Endothelial cell of umbilical vein (primary cell): Measurements from ENCODE around the gene RAD9A. TPM values are rescaled to one million over a fixed set of nuclear protein-coding genes. Genes with fewer than 3 reads are reported as not detected.

ENCODE experiments used
- BruUV-seq: library from RNA; stranded (reverse); fragments of 400-500 nt; replicated peaks from 2 replicates; lab custom pipeline; 2021; lab: Mats Ljungman, UMichigan
- CTCF ChIA-PET: fragments of 300-600, 350-600 bp; sonication (Branson Sonifier 250); formaldehyde crosslinking; loops from one replicate; lab custom pipeline; 2021; ENCODE audit warnings: antibody characterized with exemption, inconsistent platforms; lab: Charles Lee
- POLR2A ChIA-PET: fragments of 300-600, 350-600 bp; sonication (Branson Sonifier 250); formaldehyde crosslinking; loops from one replicate; lab custom pipeline; 2021; ENCODE audit warnings: antibody characterized with exemption, inconsistent platforms; lab: Charles Lee
- DNase-seq: peaks from one replicate; pipeline ENCODE4 v3.0.0-alpha.2; 2011; ENCODE audit warnings: low read depth, low spot score
- FAIRE-seq: peaks from 2 replicates; lab custom pipeline; 2011; peaks lifted over from hg19 to GRCh38; lab: Jason Lieb, UNC
- H2AFZ ChIP-seq: 2 replicates; pipeline ENCODE4 v1.6.0; 2012; ENCODE audit warnings: low read depth, low read length, control low read depth, inconsistent platforms
- H3K27ac ChIP-seq: 2 replicates; pipeline ENCODE4 v1.5.1; 2011; ENCODE audit warnings: low read depth, mild to moderate bottlenecking, control low read depth, low read length, moderate library complexity; ENCODE audit not compliant: insufficient read depth
- H3K27me3 ChIP-seq, 2 experiments: 2 replicates each; pipeline versions ENCODE4 v1.6.0 to v1.6.1; 2011; ENCODE audit warnings: low read length in 2 of 2, mixed read lengths in 1 of 2; ENCODE audit not compliant: control insufficient read depth in 2 of 2, insufficient read depth in 2 of 2
- H3K36me3 ChIP-seq, 2 experiments: 2 replicates in 1 of 2; 3 replicates in 1 of 2; pipeline ENCODE4 v1.5.1; 2011; ENCODE audit warnings: low read length in 2 of 2, mild to moderate bottlenecking in 1 of 2, moderate library complexity in 1 of 2; ENCODE audit not compliant: control insufficient read depth in 2 of 2, insufficient read depth in 2 of 2; ENCODE audit errors: extremely low read depth in 1 of 2
- H3K4me1 ChIP-seq: 3 replicates; pipeline ENCODE4 v1.5.1; 2011; ENCODE audit warnings: mild to moderate bottlenecking, low read length; ENCODE audit not compliant: control insufficient read depth, insufficient read depth; ENCODE audit errors: extremely low read depth
- H3K4me2 ChIP-seq: 2 replicates; pipeline ENCODE4 v1.6.1; 2011; ENCODE audit warnings: low read length, control low read depth, mixed read lengths; ENCODE audit not compliant: insufficient read depth
- H3K4me3 ChIP-seq, 3 experiments: fragments of 200-600 bp in 1 of 3; sonication (generic), shearing (Covaris generic) in 1 of 3; replicated peaks in 1 of 3; 2 replicates each; pipeline ENCODE4 v1.5.1; 2011 to 2016; ENCODE audit warnings: control low read depth in 3 of 3, low read length in 3 of 3, mild to moderate bottlenecking in 2 of 3, inconsistent platforms in 1 of 3, low read depth in 1 of 3, moderate library complexity in 1 of 3; ENCODE audit not compliant: insufficient read depth in 1 of 3
- H3K79me2 ChIP-seq: 2 replicates; pipeline ENCODE4 v1.6.0; 2012; ENCODE audit warnings: low read length, inconsistent platforms; ENCODE audit not compliant: control insufficient read depth, insufficient read depth
- H3K9ac ChIP-seq: replicated peaks from 2 replicates; pipeline ENCODE3; 2011; ENCODE audit warnings: low read length, control low read depth; ENCODE audit not compliant: insufficient read depth; ENCODE audit errors: extremely low read depth
- H3K9me1 ChIP-seq: replicated peaks from 3 replicates; pipeline ENCODE4 v1.6.0; 2011; ENCODE audit warnings: mild to moderate bottlenecking, low read length; ENCODE audit not compliant: control insufficient read depth, insufficient read depth; ENCODE audit errors: extremely low read depth
- H3K9me3 ChIP-seq: replicated peaks from 2 replicates; pipeline ENCODE4 v1.5.1; 2012; ENCODE audit warnings: low read length, inconsistent platforms; ENCODE audit not compliant: control insufficient read depth, insufficient read depth
- H4K20me1 ChIP-seq: replicated peaks from 2 replicates; pipeline ENCODE3; 2011; ENCODE audit warnings: mild to moderate bottlenecking, low read length; ENCODE audit not compliant: control insufficient read depth, insufficient read depth; ENCODE audit errors: extremely low read depth
- EZH2 ChIP-seq: IDR thresholded peaks from 2 replicates; pipeline ENCODE4 v1.6.1; 2012; ENCODE audit warnings: borderline replicate concordance, low read depth, mild to moderate bottlenecking, moderate library complexity, low read length, inconsistent platforms; ENCODE audit not compliant: severe bottlenecking
- FOS ChIP-seq: IDR thresholded peaks from 2 replicates; pipeline ENCODE4 v1.6.1; 2011; ENCODE audit warnings: mild to moderate bottlenecking, low read length, moderate library complexity, borderline replicate concordance; ENCODE audit not compliant: insufficient read depth
- GATA2 ChIP-seq: IDR thresholded peaks from 2 replicates; pipeline ENCODE4 v1.7.0; 2011; ENCODE audit warnings: low read depth, mild to moderate bottlenecking, moderate library complexity, mixed read lengths, low read length; ENCODE audit not compliant: insufficient read length, insufficient read depth
- JUN ChIP-seq: IDR thresholded peaks from 2 replicates; pipeline ENCODE4 v1.6.1; 2011; ENCODE audit warnings: borderline replicate concordance, low read depth; ENCODE audit not compliant: insufficient read length, insufficient read depth
- MYC ChIP-seq: IDR thresholded peaks from one replicate; pipeline ENCODE4 v1.6.1; 2011; ENCODE audit warnings: mild to moderate bottlenecking, low read depth, low read length
- POLR2A ChIP-seq: IDR thresholded peaks from 2 replicates; pipeline ENCODE4 v1.6.1; 2012; ENCODE audit warnings: low read depth, mild to moderate bottlenecking, control low read depth, low read length
- POLR2AphosphoS5 ChIP-seq: IDR thresholded peaks from 2 replicates; pipeline ENCODE4 v1.6.1; 2012; ENCODE audit warnings: low read depth, mild to moderate bottlenecking, control low read depth, low read length, moderate library complexity; ENCODE audit not compliant: insufficient read depth
- dilution Hi-C: fragments of 300-500 bp; cut with MboI; formaldehyde crosslinking; loops from one replicate; pipeline ENCODE4 v1.15.0; 2019; ENCODE audit warnings: low sequenced_read_pairs; ENCODE audit not compliant: extremely low pct_ligation_motif_present
- intact Hi-C: fragments of 100-400 bp; cut with micrococcal nuclease; formaldehyde crosslinking; loops from one replicate; pipeline ENCODE4 v1.10.0; 2022
- polyA plus RNA-seq, 4 experiments: library from polyadenylated mRNA; depleted of rRNA in 3 of 4; stranded (reverse) in 3 of 4; unstranded in 1 of 4; fragments of >200 nt; gene quantifications; 2 replicates each; pipeline versions ENCODE4 v1.2.1 to v1.2.3, GENCODE V29; 2011 to 2012; ENCODE audit warnings: missing spikeins in 1 of 4
- total RNA-seq: library from RNA; stranded (reverse); gene quantifications from 2 replicates; pipeline ENCODE4 v1.2.3, GENCODE V29; 2021
- TF ChIP-seq, protein P1 (sequence below), 2 donors: IDR thresholded peaks; 1 replicate in 1 of 2; 2 replicates in 1 of 2; pipeline ENCODE4 v1.5.1; 2011; ENCODE audit warnings: low read length in 2 of 2, mild to moderate bottlenecking in 2 of 2, moderate library complexity in 2 of 2, control low read depth in 1 of 2, inconsistent platforms in 1 of 2, low read depth in 1 of 2; ENCODE audit not compliant: insufficient read depth in 1 of 2; ENCODE audit errors: extremely low read depth in 1 of 2
- TF ChIP-seq, protein P2 (sequence below): IDR thresholded peaks from 2 replicates; pipeline ENCODE4 v1.6.1; 2011; ENCODE audit not compliant: insufficient read depth, insufficient read length

RAD9A gene
- total and polyA plus RNA-seq, 2 donors (not counting 3 experiments of a cell fraction or from before 2014, with no cell fraction given): 18.4 to 22.2 TPM

- TF ChIP-seq GATA2 (no peak), EZH2 (no peak), JUN (no peak), POLR2AphosphoS5 (no peak), MYC (no peak), FOS (no peak), POLR2A (no peak)
- TF ChIP-seq, protein P1, sequence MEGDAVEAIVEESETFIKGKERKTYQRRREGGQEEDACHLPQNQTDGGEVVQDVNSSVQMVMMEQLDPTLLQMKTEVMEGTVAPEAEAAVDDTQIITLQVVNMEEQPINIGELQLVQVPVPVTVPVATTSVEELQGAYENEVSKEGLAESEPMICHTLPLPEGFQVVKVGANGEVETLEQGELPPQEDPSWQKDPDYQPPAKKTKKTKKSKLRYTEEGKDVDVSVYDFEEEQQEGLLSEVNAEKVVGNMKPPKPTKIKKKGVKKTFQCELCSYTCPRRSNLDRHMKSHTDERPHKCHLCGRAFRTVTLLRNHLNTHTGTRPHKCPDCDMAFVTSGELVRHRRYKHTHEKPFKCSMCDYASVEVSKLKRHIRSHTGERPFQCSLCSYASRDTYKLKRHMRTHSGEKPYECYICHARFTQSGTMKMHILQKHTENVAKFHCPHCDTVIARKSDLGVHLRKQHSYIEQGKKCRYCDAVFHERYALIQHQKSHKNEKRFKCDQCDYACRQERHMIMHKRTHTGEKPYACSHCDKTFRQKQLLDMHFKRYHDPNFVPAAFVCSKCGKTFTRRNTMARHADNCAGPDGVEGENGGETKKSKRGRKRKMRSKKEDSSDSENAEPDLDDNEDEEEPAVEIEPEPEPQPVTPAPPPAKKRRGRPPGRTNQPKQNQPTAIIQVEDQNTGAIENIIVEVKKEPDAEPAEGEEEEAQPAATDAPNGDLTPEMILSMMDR (IDR thresholded peaks at IDR 0.05; ENCODE audit: extremely low read depth in 1 of 2, insufficient read depth in 1 of 2, low read depth in 1 of 2, low read length in 2 of 2): no peak
- TF ChIP-seq, protein P2, sequence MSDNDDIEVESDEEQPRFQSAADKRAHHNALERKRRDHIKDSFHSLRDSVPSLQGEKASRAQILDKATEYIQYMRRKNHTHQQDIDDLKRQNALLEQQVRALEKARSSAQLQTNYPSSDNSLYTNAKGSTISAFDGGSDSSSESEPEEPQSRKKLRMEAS: no peak
- no peak overlapping the region for H3K4me3 ChIP-seq
- no peak overlapping the region for H3K4me2 ChIP-seq
- dilution Hi-C loops: no loop called here
- H3K36me3 ChIP-seq: no peaks in the 10 kb centered on the region
- no peak overlapping the region for H3K27ac ChIP-seq
- intact Hi-C loops: no loop called here
- H4K20me1 ChIP-seq: no peaks in the 10 kb centered on the region
- no peak overlapping the region for H2AFZ ChIP-seq
- no peaks in the 10 kb centered on the region for H3K27me3 ChIP-seq
- ChIA-PET POLR2A (no interaction called here), CTCF (interaction anchor here (0.6 to 15.0 kb wide), 3 partner anchors 29 to 86 kb away, joined by 3 to 1051 read pairs (median 7); partner anchors contain the start of gene CLCF1)
- no TSS peak for BruUV-seq
- H3K9me1 ChIP-seq: no peaks in the 10 kb centered on the region
- H3K4me1 ChIP-seq: peaks cover 25% of the 10 kb centered on the region
- H3K79me2 ChIP-seq: peaks cover 4% of the 10 kb centered on the region
- DNase-seq (no peak), FAIRE-seq (no peak)
- H3K9ac ChIP-seq: no peak overlapping the region
- H3K9me3 ChIP-seq: no peaks in the 10 kb centered on the region
Measured at GRCh38 chr11:67349457-67349856, 42.3 kb upstream of the RAD9A start.
